WTC11 (cell line): ENCODE measurements around the gene IDE. TPM values are rescaled to one million over a fixed set of nuclear protein-coding genes. Genes with fewer than 3 reads are reported as not detected.

ENCODE experiments used
- ATAC-seq: fragments of 200-7000 bp; cut with Tn5 transposase; 2 replicates; pipeline ENCODE4 v1.10.0; 2021; ENCODE audit warnings: mild to moderate bottlenecking, moderate library complexity
- CTCF ChIA-PET: fragments of 300-600 bp; sonication (Branson Sonifier 250); formaldehyde crosslinking; loops from one replicate; lab custom pipeline; 2021; ENCODE audit warnings: antibody characterized with exemption; lab: Charles Lee
- POLR2A ChIA-PET: fragments of 350-600 bp; sonication (Branson Sonifier 250); formaldehyde crosslinking; loops from one replicate; lab custom pipeline; 2021; ENCODE audit warnings: antibody characterized with exemption; lab: Charles Lee
- DNase-seq: peaks from one replicate; pipeline ENCODE4 v3.0.0; 2021; ENCODE audit warnings: low spot score
- H3K27ac Mint-ChIP-seq: 2 replicates; pipeline ENCODE4 v1.8.0; 2021; ENCODE audit warnings: mixed read lengths
- H3K27me3 Mint-ChIP-seq: 2 replicates; pipeline ENCODE4 v1.8.0; 2021; ENCODE audit warnings: low read depth, mild to moderate bottlenecking, moderate library complexity, mixed read lengths
- H3K36me3 Mint-ChIP-seq: 2 replicates; pipeline ENCODE4 v1.8.0; 2021; ENCODE audit warnings: mixed read lengths
- H3K4me1 Mint-ChIP-seq: 2 replicates; pipeline ENCODE4 v1.8.0; 2022; ENCODE audit warnings: mixed read lengths
- H3K4me3 Mint-ChIP-seq: 2 replicates; pipeline ENCODE4 v1.8.0; 2021; ENCODE audit warnings: mild to moderate bottlenecking, moderate library complexity, mixed read lengths
- H3K9me3 Mint-ChIP-seq: 2 replicates; pipeline ENCODE4 v1.8.0; 2021; ENCODE audit warnings: mixed read lengths
- ATF1 ChIP-seq: sonication (generic); formaldehyde crosslinking; IDR thresholded peaks from 2 replicates; pipeline ENCODE4 v1.8.1; 2023; ENCODE audit warnings: mild to moderate bottlenecking, moderate library complexity, missing genetic modification reagents
- CREB1 ChIP-seq: sonication (generic); formaldehyde crosslinking; IDR thresholded peaks from 2 replicates; pipeline ENCODE4 v1.8.0; 2023; ENCODE audit warnings: mild to moderate bottlenecking, missing genetic modification reagents
- FOXJ3 ChIP-seq: sonication (generic); formaldehyde crosslinking; IDR thresholded peaks from 2 replicates; pipeline ENCODE4 v1.9.0; 2021; ENCODE audit warnings: missing genetic modification reagents, mild to moderate bottlenecking, borderline replicate concordance
- GABPB1 ChIP-seq: sonication (generic); formaldehyde crosslinking; IDR thresholded peaks from 2 replicates; pipeline ENCODE4 v1.8.1; 2023; ENCODE audit warnings: mild to moderate bottlenecking, missing genetic modification reagents
- GRHL2 ChIP-seq: fragments of 250-450 bp; sonication (Bioruptor Pico); IDR thresholded peaks from 2 replicates; pipeline ENCODE4 v1.8.0; 2022; ENCODE audit warnings: mild to moderate bottlenecking, moderate library complexity; ENCODE audit not compliant: insufficient replicate concordance, severe bottlenecking
- HMGA2 ChIP-seq: fragments of 250-450 bp; sonication (Bioruptor Pico); IDR thresholded peaks from 2 replicates; pipeline ENCODE4 v1.4.0; 2021; ENCODE audit warnings: mild to moderate bottlenecking, moderate library complexity
- IRF2 ChIP-seq: sonication (generic); formaldehyde crosslinking; IDR thresholded peaks from 2 replicates; pipeline ENCODE4 v1.8.0; 2022; ENCODE audit warnings: low read depth, missing genetic modification reagents, borderline replicate concordance
- NR3C1 ChIP-seq: sonication (generic); formaldehyde crosslinking; conservative IDR thresholded peaks from 2 replicates; pipeline ENCODE4 v1.8.1; 2023; ENCODE audit warnings: low read depth, mild to moderate bottlenecking, missing genetic modification reagents
- PRRX2 ChIP-seq: fragments of 250-450 bp; sonication (Bioruptor Pico); IDR thresholded peaks from 2 replicates; pipeline ENCODE4 v1.8.0; 2021; ENCODE audit warnings: mild to moderate bottlenecking
- RELA ChIP-seq: sonication (generic); formaldehyde crosslinking; IDR thresholded peaks from 2 replicates; pipeline ENCODE4 v1.8.1; 2022; ENCODE audit warnings: missing genetic modification reagents, mild to moderate bottlenecking, borderline replicate concordance
- RORB ChIP-seq: fragments of 250-450 bp; sonication (Bioruptor Pico); IDR thresholded peaks from 2 replicates; pipeline ENCODE4 v1.9.0; 2021; ENCODE audit warnings: mild to moderate bottlenecking
- SOX15 ChIP-seq: fragments of 250-450 bp; sonication (Bioruptor Pico); IDR thresholded peaks from 2 replicates; pipeline ENCODE4 v1.9.0; 2021; ENCODE audit warnings: mild to moderate bottlenecking
- TCF7 ChIP-seq: sonication (generic); formaldehyde crosslinking; IDR thresholded peaks from 2 replicates; pipeline ENCODE4 v1.8.0; 2022; ENCODE audit warnings: mild to moderate bottlenecking, low read depth, missing genetic modification reagents, moderate library complexity
- ZNF121 ChIP-seq: sonication (generic); formaldehyde crosslinking; IDR thresholded peaks from 2 replicates; pipeline ENCODE4 v1.8.0; 2023; ENCODE audit warnings: missing genetic modification reagents
- ZNF219 ChIP-seq: sonication (generic); formaldehyde crosslinking; IDR thresholded peaks from 2 replicates; pipeline ENCODE4 v1.8.0; 2023; ENCODE audit warnings: missing genetic modification reagents, mild to moderate bottlenecking, borderline replicate concordance
- ZNF317 ChIP-seq: sonication (generic); formaldehyde crosslinking; IDR thresholded peaks from 2 replicates; pipeline ENCODE4 v1.8.1; 2023; ENCODE audit warnings: low read depth, mild to moderate bottlenecking, moderate library complexity, missing genetic modification reagents, borderline replicate concordance
- ZNF423 ChIP-seq: fragments of 250-450 bp; sonication (Bioruptor Pico); IDR thresholded peaks from 2 replicates; pipeline ENCODE4 v2.1.2; 2022; ENCODE audit warnings: mild to moderate bottlenecking, moderate library complexity
- ZNF671 ChIP-seq: fragments of 250-450 bp; sonication (Bioruptor Pico); IDR thresholded peaks from 2 replicates; pipeline ENCODE4 v1.8.0; 2021; ENCODE audit warnings: mild to moderate bottlenecking
- total RNA-seq: library from RNA; stranded (reverse); gene quantifications from 3 replicates; pipeline ENCODE4 v1.2.3, GENCODE V29; 2021
- TF ChIP-seq, protein P1 (sequence below): sonication (generic); formaldehyde crosslinking; IDR thresholded peaks from 2 replicates; pipeline ENCODE4 v1.8.1; 2022; ENCODE audit warnings: low read depth, mild to moderate bottlenecking, moderate library complexity, missing genetic modification reagents, borderline replicate concordance
- TF ChIP-seq, protein P2 (sequence below): sonication (generic); formaldehyde crosslinking; IDR thresholded peaks from 2 replicates; pipeline ENCODE4 v1.8.1; 2023; ENCODE audit warnings: mild to moderate bottlenecking, missing genetic modification reagents, moderate library complexity
- TF ChIP-seq, protein P3 (sequence below): fragments of 250-450 bp; sonication (Bioruptor Pico); conservative IDR thresholded peaks from 2 replicates; pipeline ENCODE4 v1.9.0; 2021; ENCODE audit warnings: mild to moderate bottlenecking
- TF ChIP-seq, protein P4 (sequence below): sonication (generic); formaldehyde crosslinking; IDR thresholded peaks from 2 replicates; pipeline ENCODE4 v1.8.1; 2022; ENCODE audit warnings: missing genetic modification reagents, borderline replicate concordance
- TF ChIP-seq, protein P5 (sequence below): sonication (generic); formaldehyde crosslinking; IDR thresholded peaks from 2 replicates; pipeline ENCODE4 v1.8.0; 2022; ENCODE audit warnings: mild to moderate bottlenecking, missing genetic modification reagents

Gene IDE
- total RNA-seq, 1 experiment from 2014 or later, result 50.5 TPM

DNA sequence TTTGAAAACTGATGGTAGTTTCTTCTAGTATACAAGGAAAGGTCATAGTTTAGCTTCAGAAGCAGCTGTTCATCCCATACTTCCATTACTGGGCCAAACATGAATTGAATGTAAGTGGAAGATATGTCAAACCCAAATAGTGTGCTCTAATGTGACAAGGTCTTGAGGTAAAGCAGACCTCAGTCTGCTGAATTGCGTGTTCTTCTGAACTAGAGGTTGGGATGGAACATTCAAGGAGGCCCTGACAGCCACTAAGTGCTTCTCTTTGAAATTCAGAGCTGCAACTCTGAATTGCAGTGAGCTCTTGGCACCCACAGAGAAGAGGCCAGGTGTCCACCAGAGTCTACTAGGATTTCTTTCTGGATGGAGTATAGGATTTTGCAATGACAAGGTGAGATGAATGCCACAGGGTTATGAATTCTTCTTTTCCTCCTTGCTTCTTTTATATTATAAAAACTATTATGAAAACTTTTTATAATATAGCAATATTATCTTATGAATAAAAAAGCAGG, 98.5 kb downstream of the IDE start (continued):
- TF ChIP-seq FOXJ3 (CRISPR knock-in tag) (no peak), CREB1 (CRISPR knock-in tag) (no peak)

DNA sequence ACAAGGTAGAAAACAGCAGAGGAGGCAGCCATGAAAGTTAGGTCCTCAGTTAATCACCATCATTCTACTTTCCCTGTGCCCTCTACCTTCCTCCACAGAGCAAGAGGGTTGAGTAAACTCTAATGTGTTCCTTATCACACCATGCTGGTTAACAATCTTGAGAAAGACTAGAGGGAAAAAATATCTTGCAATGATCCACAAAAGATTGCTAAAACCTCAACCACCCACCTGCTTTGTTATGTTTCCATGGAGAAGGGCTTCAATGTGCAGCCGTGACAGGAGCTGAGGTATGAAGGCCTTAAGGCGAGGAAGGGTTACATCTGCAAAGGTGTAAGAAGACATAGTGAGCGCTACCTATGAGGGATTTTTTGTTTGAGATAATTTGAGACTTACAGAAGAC, 103.9 kb downstream of the IDE start:
- peaks cover 34% of the 10 kb centered on the region for H3K36me3 Mint-ChIP-seq
- TF ChIP-seq HMGA2 (CRISPR knock-in tag) (no peak), ATF1 (CRISPR knock-in tag) (no peak), ZNF121 (CRISPR knock-in tag) (no peak), PRRX2 (CRISPR knock-in tag) (no peak), ZNF317 (CRISPR knock-in tag) (no peak), ZNF219 (CRISPR knock-in tag) (no peak), IRF2 (CRISPR knock-in tag) (no peak), ZNF671 (CRISPR knock-in tag) (no peak), SOX15 (CRISPR knock-in tag) (no peak), RELA (no peak), GABPB1 (CRISPR knock-in tag) (no peak), TCF7 (CRISPR knock-in tag) (no peak), NR3C1 (CRISPR knock-in tag) (no peak), RORB (CRISPR knock-in tag) (no peak), ZNF423 (CRISPR knock-in tag) (no peak)
- TF ChIP-seq, protein P1, sequence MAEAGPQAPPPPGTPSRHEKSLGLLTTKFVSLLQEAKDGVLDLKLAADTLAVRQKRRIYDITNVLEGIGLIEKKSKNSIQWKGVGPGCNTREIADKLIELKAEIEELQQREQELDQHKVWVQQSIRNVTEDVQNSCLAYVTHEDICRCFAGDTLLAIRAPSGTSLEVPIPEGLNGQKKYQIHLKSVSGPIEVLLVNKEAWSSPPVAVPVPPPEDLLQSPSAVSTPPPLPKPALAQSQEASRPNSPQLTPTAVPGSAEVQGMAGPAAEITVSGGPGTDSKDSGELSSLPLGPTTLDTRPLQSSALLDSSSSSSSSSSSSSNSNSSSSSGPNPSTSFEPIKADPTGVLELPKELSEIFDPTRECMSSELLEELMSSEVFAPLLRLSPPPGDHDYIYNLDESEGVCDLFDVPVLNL, result no peak
- TF ChIP-seq, protein P2, sequence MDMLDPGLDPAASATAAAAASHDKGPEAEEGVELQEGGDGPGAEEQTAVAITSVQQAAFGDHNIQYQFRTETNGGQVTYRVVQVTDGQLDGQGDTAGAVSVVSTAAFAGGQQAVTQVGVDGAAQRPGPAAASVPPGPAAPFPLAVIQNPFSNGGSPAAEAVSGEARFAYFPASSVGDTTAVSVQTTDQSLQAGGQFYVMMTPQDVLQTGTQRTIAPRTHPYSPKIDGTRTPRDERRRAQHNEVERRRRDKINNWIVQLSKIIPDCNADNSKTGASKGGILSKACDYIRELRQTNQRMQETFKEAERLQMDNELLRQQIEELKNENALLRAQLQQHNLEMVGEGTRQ, result no peak
- TF ChIP-seq, all 79 proteins: peak for 0
- Mint-ChIP-seq H3K9me3 (no peaks in the 10 kb centered on the region), H3K27me3 (no peaks in the 10 kb centered on the region), H3K4me3 (no peak overlapping the region), H3K27ac (no peak overlapping the region), H3K4me1 (no peaks in the 10 kb centered on the region)
- ChIA-PET POLR2A (no interaction called here), CTCF (no interaction called here)
- ATAC-seq (no peak), DNase-seq (no peak)

DNA sequence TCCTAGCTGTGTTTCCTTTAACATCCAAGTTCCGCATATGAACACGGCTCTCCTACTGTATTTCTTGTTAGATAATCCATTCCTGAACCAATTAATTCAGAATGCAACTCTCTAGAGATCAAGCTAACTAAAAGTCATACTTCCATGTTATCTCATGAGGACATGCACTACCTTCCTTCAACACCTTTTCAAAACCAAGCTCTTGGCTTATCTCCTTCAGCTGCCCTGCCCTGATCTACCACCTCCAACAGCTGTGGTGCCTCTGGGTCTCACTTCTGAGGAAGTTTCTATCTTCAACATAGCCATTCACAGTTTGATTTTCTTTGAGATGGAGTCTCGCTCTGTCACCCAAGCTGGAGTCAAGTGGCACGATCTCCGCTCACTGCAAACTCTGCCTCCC, 109.5 kb downstream of the IDE start:
- CTCF ChIA-PET, result no interaction called here

More for the DNA sequence above, 109.5 kb downstream of the IDE start:
- ATAC-seq (no peak), DNase-seq (no peak)
- Mint-ChIP-seq H3K4me3 (no peak overlapping the region), H3K4me1 (no peaks in the 10 kb centered on the region), H3K9me3 (no peaks in the 10 kb centered on the region), H3K27ac (no peak overlapping the region), H3K36me3 (peaks cover 52% of the 10 kb centered on the region), H3K27me3 (no peaks in the 10 kb centered on the region)
- POLR2A ChIA-PET, result no interaction called here
- TF ChIP-seq, protein P3, sequence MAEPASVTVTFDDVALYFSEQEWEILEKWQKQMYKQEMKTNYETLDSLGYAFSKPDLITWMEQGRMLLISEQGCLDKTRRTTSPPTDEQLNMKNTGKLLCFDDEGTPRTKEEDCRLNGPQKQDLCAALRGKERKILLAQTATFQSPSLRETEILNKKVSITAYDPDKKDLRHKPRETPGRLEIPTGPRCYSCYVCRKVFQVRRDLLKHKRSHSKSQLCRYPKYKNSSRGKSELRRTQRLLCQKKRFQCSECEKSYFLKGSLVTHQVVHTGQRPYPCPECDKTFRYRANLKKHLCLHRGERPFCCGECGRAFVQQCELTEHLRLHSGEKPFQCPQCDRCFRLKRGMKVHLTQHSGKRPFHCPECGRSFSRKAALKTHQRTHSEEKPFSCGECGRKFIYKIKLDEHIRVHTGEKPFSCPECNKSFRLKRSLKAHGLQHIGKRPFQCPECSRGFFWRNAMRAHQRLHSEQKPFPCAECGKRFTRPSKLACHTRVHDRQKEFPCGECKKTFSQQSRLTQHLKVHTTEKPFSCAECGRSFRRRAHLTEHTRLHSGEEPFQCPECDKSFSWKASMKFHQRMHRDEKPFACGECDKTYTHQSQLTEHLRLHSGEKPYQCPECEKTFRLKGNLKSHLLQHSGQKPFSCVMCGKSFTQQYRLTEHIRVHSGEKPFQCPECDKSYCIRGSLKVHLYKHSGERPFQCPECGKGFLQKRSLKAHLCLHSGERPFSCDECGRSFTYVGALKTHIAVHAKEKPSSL (CRISPR knock-in tag), result no peak
- TF ChIP-seq, protein P4, sequence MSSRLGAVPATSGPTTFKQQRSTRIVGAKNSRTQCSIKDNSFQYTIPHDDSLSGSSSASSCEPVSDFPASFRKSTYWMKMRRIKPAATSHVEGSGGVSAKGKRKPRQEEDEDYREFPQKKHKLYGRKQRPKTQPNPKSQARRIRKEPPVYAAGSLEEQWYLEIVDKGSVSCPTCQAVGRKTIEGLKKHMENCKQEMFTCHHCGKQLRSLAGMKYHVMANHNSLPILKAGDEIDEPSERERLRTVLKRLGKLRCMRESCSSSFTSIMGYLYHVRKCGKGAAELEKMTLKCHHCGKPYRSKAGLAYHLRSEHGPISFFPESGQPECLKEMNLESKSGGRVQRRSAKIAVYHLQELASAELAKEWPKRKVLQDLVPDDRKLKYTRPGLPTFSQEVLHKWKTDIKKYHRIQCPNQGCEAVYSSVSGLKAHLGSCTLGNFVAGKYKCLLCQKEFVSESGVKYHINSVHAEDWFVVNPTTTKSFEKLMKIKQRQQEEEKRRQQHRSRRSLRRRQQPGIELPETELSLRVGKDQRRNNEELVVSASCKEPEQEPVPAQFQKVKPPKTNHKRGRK, result no peak
- TF ChIP-seq GRHL2, result no peak
- TF ChIP-seq, protein P5, sequence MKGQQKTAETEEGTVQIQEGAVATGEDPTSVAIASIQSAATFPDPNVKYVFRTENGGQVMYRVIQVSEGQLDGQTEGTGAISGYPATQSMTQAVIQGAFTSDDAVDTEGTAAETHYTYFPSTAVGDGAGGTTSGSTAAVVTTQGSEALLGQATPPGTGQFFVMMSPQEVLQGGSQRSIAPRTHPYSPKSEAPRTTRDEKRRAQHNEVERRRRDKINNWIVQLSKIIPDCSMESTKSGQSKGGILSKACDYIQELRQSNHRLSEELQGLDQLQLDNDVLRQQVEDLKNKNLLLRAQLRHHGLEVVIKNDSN (CRISPR knock-in tag), result no peak
